Prostate gland (tissue), 2 donors: Measurements from ENCODE around the gene HNRNPC. TPM values are rescaled to one million over a fixed set of nuclear protein-coding genes. Genes with fewer than 3 reads are reported as not detected.

ENCODE experiments used
- DNase-seq: peaks from one replicate; pipeline ENCODE4 v3.0.0-alpha.2; 2019; ENCODE audit warnings: low spot score
- H3K27ac ChIP-seq, 2 donors: fragments of 200-600 bp; sonication (generic); 2 replicates each; pipeline ENCODE4 v1.5.1; 2017 to 2019
- H3K27me3 ChIP-seq: fragments of 200-600 bp; sonication (generic); replicated peaks from 2 replicates; pipeline ENCODE4 v1.5.1; 2019; ENCODE audit not compliant: insufficient read depth
- H3K36me3 ChIP-seq, 2 donors: fragments of 200-600 bp; sonication (generic); 1 replicate in 1 of 2; 2 replicates in 1 of 2; pipeline versions ENCODE4 v1.5.1 to v1.8.1; 2017 to 2019
- H3K4me1 ChIP-seq: fragments of 200-600 bp; sonication (generic); replicated peaks from 2 replicates; pipeline ENCODE4 v1.5.1; 2019
- H3K4me3 ChIP-seq, 2 donors: fragments of 200-600 bp; sonication (generic); 2 replicates each; pipeline ENCODE4 v1.5.1; 2017 to 2019
- H3K9me3 ChIP-seq: fragments of 200-600 bp; sonication (generic); 2 replicates; pipeline ENCODE4 v1.5.1; 2017
- POLR2A ChIP-seq: fragments of 450-650 bp; IDR thresholded peaks from one replicate; pipeline ENCODE4 v1.6.1; 2016; ENCODE audit warnings: antibody characterized with exemption, mild to moderate bottlenecking
- POLR2AphosphoS5 ChIP-seq: sonication (generic); formaldehyde crosslinking; IDR thresholded peaks from one replicate; pipeline ENCODE4 v1.6.1; 2017; ENCODE audit warnings: antibody characterized with exemption
- WGBS: methylation state at CpG from one replicate; pipeline ENCODE4 v1.1.5; 2018; 5-methylcytosine and 5-hydroxymethylcytosine counted together
- intact Hi-C: fragments of 100-400 bp; cut with DNase I; formaldehyde crosslinking; loops from one replicate; pipeline ENCODE4 v1.14.2; 2022
- total RNA-seq, 2 donors: library from RNA; depleted of rRNA; stranded (reverse); fragments of >200 nt; gene quantifications; one replicate each; pipeline ENCODE4 v1.1.0, GENCODE V29; 2016
- TF ChIP-seq, protein P1 (sequence below), 4 experiments: fragments of 200-600 bp in 2 of 4; fragments of 450-650 bp in 2 of 4; sonication (generic) in 2 of 4; IDR thresholded peaks; 1 replicate in 3 of 4; 2 replicates in 1 of 4; pipeline ENCODE4 v1.5.1; 2016 to 2019; ENCODE audit warnings: antibody characterized with exemption in 4 of 4, mild to moderate bottlenecking in 2 of 4, moderate library complexity in 2 of 4

HNRNPC gene
- total RNA-seq, 2 donors from 2014 or later: 411 to 423 TPM

DNA sequence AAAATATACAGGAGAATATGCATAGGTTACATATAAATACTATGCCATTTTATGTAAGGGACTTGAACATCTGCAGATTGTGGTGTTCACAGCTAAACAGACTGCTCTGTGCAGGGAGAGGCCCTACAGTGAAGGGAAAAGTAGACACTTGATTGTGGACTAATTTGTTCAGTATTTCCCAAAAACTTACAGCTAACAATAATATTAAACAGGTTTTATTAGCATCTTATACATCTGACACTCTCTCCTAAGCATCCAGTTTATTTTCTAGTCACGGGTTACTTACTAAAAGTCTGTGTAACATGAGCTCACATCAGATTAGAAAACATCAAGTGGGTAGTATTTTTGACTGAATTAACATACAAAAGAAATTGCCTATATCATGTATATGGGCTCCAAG, 60.1 kb downstream of the HNRNPC start:
- Histone ChIP-seq H3K27me3 (no peaks in the 10 kb centered on the region), H3K4me1 (no peaks in the 10 kb centered on the region), H3K36me3 (peaks cover 0 to 12% of the 10 kb centered on the region in 2 donors), H3K4me3 (no peak overlapping the region), H3K27ac (no peak overlapping the region), H3K9me3 (no peaks in the 10 kb centered on the region)
- WGBS: 72% methylated on average over 1 of the region's 1 CpG
- intact Hi-C loops: no loop called here
- no peak for DNase-seq
- TF ChIP-seq POLR2A (no peak), POLR2AphosphoS5 (no peak)
- TF ChIP-seq, protein P1, sequence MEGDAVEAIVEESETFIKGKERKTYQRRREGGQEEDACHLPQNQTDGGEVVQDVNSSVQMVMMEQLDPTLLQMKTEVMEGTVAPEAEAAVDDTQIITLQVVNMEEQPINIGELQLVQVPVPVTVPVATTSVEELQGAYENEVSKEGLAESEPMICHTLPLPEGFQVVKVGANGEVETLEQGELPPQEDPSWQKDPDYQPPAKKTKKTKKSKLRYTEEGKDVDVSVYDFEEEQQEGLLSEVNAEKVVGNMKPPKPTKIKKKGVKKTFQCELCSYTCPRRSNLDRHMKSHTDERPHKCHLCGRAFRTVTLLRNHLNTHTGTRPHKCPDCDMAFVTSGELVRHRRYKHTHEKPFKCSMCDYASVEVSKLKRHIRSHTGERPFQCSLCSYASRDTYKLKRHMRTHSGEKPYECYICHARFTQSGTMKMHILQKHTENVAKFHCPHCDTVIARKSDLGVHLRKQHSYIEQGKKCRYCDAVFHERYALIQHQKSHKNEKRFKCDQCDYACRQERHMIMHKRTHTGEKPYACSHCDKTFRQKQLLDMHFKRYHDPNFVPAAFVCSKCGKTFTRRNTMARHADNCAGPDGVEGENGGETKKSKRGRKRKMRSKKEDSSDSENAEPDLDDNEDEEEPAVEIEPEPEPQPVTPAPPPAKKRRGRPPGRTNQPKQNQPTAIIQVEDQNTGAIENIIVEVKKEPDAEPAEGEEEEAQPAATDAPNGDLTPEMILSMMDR (IDR thresholded peaks at IDR 0.05): no peak

GRCh38 chr14:21208554-21208953, 60.7 kb downstream of the HNRNPC start:
- DNase-seq: no peak
- Histone ChIP-seq H3K27ac (no peak overlapping the region), H3K9me3 (no peaks in the 10 kb centered on the region), H3K36me3 (peaks cover 0 to 12% of the 10 kb centered on the region in 2 donors), H3K27me3 (no peaks in the 10 kb centered on the region), H3K4me1 (no peaks in the 10 kb centered on the region), H3K4me3 (no peak overlapping the region)
- intact Hi-C loops: no loop called here
- TF ChIP-seq POLR2A (no peak), POLR2AphosphoS5 (no peak)
- TF ChIP-seq, protein P1 (IDR thresholded peaks at IDR 0.05): no peak
- WGBS: 93% methylated on average over 4 of the region's 4 CpGs

GRCh38 chr14:21206753-21207684, 62.2 kb downstream of the HNRNPC start:
- H3K27me3 ChIP-seq: no peaks in the 10 kb centered on the region
- peaks cover 0 to 11% of the 10 kb centered on the region in 2 donors for H3K36me3 ChIP-seq
- H3K4me3 ChIP-seq: no peak overlapping the region
- no peaks in the 10 kb centered on the region for H3K9me3 ChIP-seq
- 92% methylated on average over 4 of the region's 4 CpGs for WGBS
- no peak for TF ChIP-seq POLR2A
- no peak for TF ChIP-seq POLR2AphosphoS5
- TF ChIP-seq, protein P1 (IDR thresholded peaks at IDR 0.05): no peak
- no peaks in the 10 kb centered on the region for H3K4me1 ChIP-seq
- intact Hi-C loops: no loop called here
- no peak for DNase-seq
- H3K27ac ChIP-seq: no peak overlapping the region

- 82% methylated on average over 12 of the region's 12 CpGs for WGBS
- DNase-seq: no peak
- Histone ChIP-seq H3K27me3 (no peaks in the 10 kb centered on the region), H3K4me3 (no peak overlapping the region), H3K36me3 (peaks cover 0 to 4% of the 10 kb centered on the region in 2 donors), H3K4me1 (no peaks in the 10 kb centered on the region), H3K27ac (no peak overlapping the region), H3K9me3 (no peaks in the 10 kb centered on the region)
- intact Hi-C loops: no loop called here
- TF ChIP-seq POLR2A (no peak), POLR2AphosphoS5 (no peak)
- TF ChIP-seq, protein P1 (IDR thresholded peaks at IDR 0.05): no peak
Measured at GRCh38 chr14:21205678-21206581, 63.3 kb downstream of the HNRNPC start.
